BJ (cell line): Measurements from ENCODE around the gene MAB21L2. TPM values are rescaled to one million over a fixed set of nuclear protein-coding genes. Genes with fewer than 3 reads are reported as not detected.
"Not testable (repeated sequence)": the region's sequence is repeated elsewhere in the genome, so short reads cannot be mapped to it uniquely, and the experiment has no call there.

ENCODE experiments used
- CTCF ChIA-PET: fragments of 350-600 bp; formaldehyde crosslinking; extraction: SDS; loops from one replicate; lab custom pipeline; 2021; ENCODE audit warnings: antibody characterized with exemption, inconsistent platforms; lab: Yijun Ruan, JAX
- POLR2A ChIA-PET: fragments of 300-600 bp; sonication (Branson Sonifier 250); formaldehyde crosslinking; extraction: SDS; loops from one replicate; lab custom pipeline; 2021; ENCODE audit warnings: antibody characterized with exemption; lab: Charles Lee
- DNase-seq: peaks from one replicate; pipeline ENCODE4 v3.0.0-alpha.2; 2011; ENCODE audit warnings: low read depth
- H3K27me3 ChIP-seq: 2 replicates; pipeline ENCODE4 v1.6.0; 2011; ENCODE audit warnings: low read length; ENCODE audit not compliant: control insufficient read depth, insufficient read depth
- H3K36me3 ChIP-seq: 2 replicates; pipeline ENCODE4 v1.5.1; 2011; ENCODE audit warnings: low read length; ENCODE audit not compliant: control insufficient read depth, insufficient read depth
- H3K4me3 ChIP-seq: 2 replicates; pipeline ENCODE4 v1.5.1; 2011; ENCODE audit warnings: low read depth, mild to moderate bottlenecking, control low read depth, low read length
- polyA plus RNA-seq: library from polyadenylated mRNA; depleted of rRNA; stranded (reverse); fragments of >200 nt; gene quantifications from 2 replicates; pipeline ENCODE4 v1.2.3, GENCODE V29; 2011
- TF ChIP-seq, protein P1 (sequence below): IDR thresholded peaks from 2 replicates; pipeline ENCODE4 v1.5.1; 2011; ENCODE audit warnings: low read depth, mild to moderate bottlenecking, control low read depth, inconsistent platforms, low read length, moderate library complexity; ENCODE audit not compliant: insufficient read depth

The MAB21L2 gene
- polyA plus RNA-seq, 1 experiment = not detected

DNA sequence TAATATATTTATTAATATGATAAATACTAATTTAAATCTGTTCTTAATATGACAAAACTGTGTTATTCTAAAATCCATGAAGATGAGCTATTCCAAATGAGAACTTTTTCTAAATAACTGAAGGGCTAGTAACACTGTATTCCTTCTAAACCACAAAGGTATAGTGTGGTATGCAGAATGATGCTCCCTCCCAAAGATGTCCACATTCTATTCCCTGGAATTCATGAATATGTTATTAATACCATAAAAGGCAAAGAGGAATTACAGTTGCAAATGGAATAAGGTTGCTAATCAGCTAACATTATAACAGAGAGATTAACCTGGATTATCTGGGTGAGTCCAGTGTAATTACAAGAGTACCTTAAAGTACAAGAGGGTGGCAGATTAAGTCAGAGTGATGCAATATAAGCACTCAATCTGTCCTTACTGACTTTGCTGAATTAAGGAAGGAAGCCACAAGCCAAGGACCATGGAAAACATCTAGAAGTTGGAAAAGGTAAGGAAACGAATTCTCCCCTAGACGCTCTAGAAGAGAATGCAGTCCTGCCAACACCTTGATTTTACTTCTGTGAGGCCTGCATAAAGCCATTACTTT is 20.7 kb upstream of the MAB21L2 start:
- Histone ChIP-seq H3K36me3 (no peaks in the 10 kb centered on the region), H3K27me3 (no peaks in the 10 kb centered on the region), H3K4me3 (no peak overlapping the region)
- ChIA-PET CTCF (no interaction called here), POLR2A (no interaction called here)
- TF ChIP-seq, protein P1, sequence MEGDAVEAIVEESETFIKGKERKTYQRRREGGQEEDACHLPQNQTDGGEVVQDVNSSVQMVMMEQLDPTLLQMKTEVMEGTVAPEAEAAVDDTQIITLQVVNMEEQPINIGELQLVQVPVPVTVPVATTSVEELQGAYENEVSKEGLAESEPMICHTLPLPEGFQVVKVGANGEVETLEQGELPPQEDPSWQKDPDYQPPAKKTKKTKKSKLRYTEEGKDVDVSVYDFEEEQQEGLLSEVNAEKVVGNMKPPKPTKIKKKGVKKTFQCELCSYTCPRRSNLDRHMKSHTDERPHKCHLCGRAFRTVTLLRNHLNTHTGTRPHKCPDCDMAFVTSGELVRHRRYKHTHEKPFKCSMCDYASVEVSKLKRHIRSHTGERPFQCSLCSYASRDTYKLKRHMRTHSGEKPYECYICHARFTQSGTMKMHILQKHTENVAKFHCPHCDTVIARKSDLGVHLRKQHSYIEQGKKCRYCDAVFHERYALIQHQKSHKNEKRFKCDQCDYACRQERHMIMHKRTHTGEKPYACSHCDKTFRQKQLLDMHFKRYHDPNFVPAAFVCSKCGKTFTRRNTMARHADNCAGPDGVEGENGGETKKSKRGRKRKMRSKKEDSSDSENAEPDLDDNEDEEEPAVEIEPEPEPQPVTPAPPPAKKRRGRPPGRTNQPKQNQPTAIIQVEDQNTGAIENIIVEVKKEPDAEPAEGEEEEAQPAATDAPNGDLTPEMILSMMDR = no peak
- no peak for DNase-seq

DNA sequence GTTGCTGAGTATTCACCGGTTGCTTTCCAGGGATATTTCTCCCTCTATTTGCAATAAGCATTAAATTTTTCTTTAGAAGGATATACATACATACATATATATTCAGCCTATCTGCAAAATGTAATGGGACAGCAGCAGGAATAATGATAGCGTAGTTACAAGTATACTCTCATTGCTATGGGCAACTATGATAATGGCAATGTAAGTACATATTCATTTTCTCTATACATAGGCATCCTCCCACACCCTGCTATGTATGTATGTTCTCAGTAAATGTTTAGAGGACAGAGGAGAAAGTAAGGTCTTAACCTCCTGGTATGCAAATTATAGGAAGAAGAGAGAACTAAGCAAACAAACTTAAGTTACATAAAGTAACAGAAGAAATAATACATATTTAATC is 19.7 kb upstream of the MAB21L2 start:
- TF ChIP-seq, protein P1 = no peak
- CTCF ChIA-PET = no interaction called here
- no peaks in the 10 kb centered on the region for H3K27me3 ChIP-seq
- POLR2A ChIA-PET = no interaction called here
- H3K36me3 ChIP-seq = no peaks in the 10 kb centered on the region
- H3K4me3 ChIP-seq = no peak overlapping the region
- DNase-seq = no peak

DNA sequence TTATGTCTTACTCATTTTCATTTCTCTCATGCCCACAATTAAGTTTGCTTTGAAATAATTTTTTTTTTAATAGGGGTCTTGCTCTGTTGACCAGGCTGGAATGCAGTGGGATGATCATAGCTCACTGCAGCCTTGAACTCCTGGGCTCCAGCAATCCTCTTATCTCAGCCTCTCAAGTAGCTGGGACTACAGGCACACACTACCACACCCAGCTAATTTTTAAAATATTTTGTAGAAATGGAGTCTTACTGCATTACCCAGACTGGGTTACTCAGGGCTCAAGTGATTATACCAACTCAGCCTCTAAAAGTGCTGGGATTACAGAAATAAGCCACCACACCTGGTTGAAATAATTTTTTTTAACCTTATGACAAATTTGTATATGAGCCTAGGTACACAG is 19.2 kb upstream of the MAB21L2 start:
- no peak overlapping the region for H3K4me3 ChIP-seq
- TF ChIP-seq, protein P1 = no peak
- H3K27me3 ChIP-seq = no peaks in the 10 kb centered on the region
- no peak for DNase-seq
- no peaks in the 10 kb centered on the region for H3K36me3 ChIP-seq
- POLR2A ChIA-PET = no interaction called here
- CTCF ChIA-PET = no interaction called here

DNA sequence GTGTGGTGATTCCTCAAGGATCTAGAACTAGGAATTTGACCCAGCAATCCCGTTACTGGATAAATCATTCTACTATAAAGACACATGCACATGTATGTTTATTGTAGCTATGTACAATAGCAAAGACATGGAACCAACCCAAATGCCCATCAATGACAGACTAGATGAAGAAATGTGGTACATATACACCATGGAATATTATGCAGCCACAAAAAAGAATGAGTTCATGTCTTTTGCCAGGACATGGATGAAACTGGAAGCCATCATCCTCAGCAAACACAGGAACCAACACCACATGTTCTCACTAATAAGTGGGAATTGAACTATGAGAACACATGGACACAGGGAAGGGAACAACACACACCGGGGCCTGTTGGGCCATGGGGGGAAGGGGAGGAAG is 17.0 kb upstream of the MAB21L2 start:
- H3K27me3 ChIP-seq, POLR2A ChIA-PET, H3K4me3 ChIP-seq, H3K36me3 ChIP-seq, DNase-seq, CTCF ChIA-PET: not testable (repeated sequence)

DNA sequence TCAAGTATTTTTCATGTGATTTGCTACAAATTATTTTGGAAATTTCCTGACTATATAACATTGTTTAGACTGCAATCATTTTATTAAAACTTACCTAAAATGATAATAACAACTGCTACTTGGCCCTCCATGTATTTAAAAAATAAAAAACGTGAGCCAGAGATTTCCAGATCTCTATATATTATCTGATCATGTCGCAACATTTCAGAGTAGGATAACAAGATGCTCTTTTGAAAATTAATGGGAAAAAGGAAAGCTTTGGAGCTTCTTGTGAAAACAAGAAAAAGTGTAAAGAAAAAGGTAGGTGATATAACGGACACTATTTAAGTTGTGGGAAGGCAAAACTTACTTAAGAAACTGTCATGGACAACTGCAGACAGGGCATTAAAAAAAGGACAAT is 14.9 kb upstream of the MAB21L2 start:
- no peak for DNase-seq
- POLR2A ChIA-PET = no interaction called here
- CTCF ChIA-PET = interaction anchor here (0.6 kb wide), 1 partner anchor 261 kb away, joined by 3 read pairs; no protein-coding TSS in a partner anchor
- Histone ChIP-seq H3K27me3 (no peaks in the 10 kb centered on the region), H3K36me3 (no peaks in the 10 kb centered on the region), H3K4me3 (no peak overlapping the region)
- TF ChIP-seq, protein P1 = no peak
